ENCODE results near the gene PEX14. TPM values are rescaled to one million over a fixed set of nuclear protein-coding genes. Genes with fewer than 3 reads are reported as not detected.

Gene PEX14
- total and polyA plus RNA-seq, 10 of the 15 experiments (the other 5 are each of a cell fraction or from before 2014, with no cell fraction given): 1.4 to 23.2 (median 12.0) TPM

DNA sequence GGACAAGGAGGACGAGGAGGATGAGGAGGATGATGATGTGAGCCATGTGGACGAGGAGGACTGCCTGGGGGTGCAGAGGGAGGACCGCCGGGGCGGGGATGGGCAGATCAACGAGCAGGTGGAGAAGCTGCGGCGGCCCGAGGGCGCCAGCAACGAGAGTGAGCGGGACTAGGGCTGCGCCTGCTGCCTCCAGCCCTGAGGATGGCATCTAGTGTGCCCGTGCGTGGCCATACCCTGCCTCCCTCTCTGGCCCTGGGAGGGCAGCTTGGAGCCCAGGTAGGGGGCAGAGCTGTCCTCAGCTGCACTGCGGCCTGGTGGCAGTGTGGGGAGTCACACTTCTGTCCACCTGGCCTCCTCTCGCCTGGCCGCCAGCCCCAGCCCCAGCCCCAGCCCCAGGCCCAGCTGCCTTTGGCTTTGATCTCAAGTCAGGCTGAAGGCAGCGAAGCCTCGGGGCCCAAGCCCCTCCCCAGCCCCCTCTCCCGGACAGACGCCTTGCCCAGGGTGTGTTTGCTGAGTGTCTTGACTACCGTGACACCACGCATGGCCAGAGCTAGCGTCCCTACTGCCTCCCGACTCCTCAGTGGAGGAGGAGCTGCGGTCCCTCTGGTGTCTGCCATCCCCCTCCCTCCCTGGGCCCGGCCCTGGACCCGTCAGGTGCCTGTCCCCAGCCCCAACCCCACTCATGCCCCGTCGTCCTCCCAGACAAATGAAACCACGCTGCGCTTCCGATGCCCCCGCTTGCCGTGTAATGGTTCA lies 155.2 kb downstream of the PEX14 start:
- ChIA-PET POLR2A (no interaction called here), CTCF (no interaction called here)

DNA sequence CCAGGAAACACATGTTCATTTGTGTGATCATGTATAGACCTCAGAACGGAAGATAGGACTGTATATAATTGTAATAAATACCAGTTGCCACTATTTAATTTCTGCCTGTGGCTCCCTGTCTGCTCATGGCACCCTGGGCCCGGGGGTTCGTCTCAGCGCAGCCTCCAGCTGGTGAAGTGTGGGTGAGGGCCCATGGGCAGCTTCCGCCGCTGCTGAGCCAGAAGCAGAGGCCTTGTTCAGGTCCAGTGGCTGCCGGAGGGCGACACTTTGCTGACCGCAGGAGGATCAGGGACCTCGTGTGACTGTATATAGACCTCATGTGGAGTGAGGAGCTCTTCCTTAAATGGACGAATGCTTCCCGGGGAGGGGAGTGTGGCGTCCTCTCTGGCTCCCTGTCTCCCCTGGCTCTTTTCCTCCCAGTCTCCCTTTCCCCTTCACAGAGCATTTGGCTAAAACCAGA lies 155.9 kb downstream of the PEX14 start:
- CTCF ChIA-PET: no interaction called here
- 97% methylated on average over 13 of the region's 13 CpGs for WGBS (ENCODE audit: insufficient coverage, insufficient replicate concordance, low lambda C conversion rate, missing lambda C conversion rate)
- ATAC-seq (no peak), FAIRE-seq (no peak), DNase-seq (ENCODE audit: low read depth, low spot score) (no peak)
- Histone ChIP-seq H4K20me1 (ENCODE audit: control insufficient read depth, insufficient read depth) (no peaks in the 10 kb centered on the region), H3K36me3 (ENCODE audit: control insufficient read depth in 2 of 2, insufficient read depth in 2 of 2, low read length in 1 of 2) (peaks cover 2 to 3% of the 10 kb centered on the region in 2 experiments; a peak in 2 of 4 replicates), H3K27me3 (replicated peaks in 1 of 2; ENCODE audit: control insufficient read depth in 2 of 2, insufficient read depth in 2 of 2, low read length in 1 of 2) (no peaks in the 10 kb centered on the region), H3K9me3 (replicated peaks; ENCODE audit: control insufficient read depth, insufficient read depth, low read length) (no peaks in the 10 kb centered on the region), H3K4me2 (ENCODE audit: control insufficient read depth, insufficient read depth) (no peak overlapping the region), H2AFZ (ENCODE audit: control insufficient read depth, low read depth, low read length) (no peak overlapping the region), H3K4me3 (no peak overlapping the region), H3K4me1 (ENCODE audit: control insufficient read depth, insufficient read depth, low read length) (no peaks in the 10 kb centered on the region), H3K79me2 (ENCODE audit: control insufficient read depth, insufficient read depth, low read length) (no peaks in the 10 kb centered on the region), H3K27ac (ENCODE audit: control insufficient read depth, insufficient read depth) (no peak overlapping the region), H3K9ac (ENCODE audit: control insufficient read depth, insufficient read depth, low read length) (no peak overlapping the region)
- POLR2A ChIA-PET: no interaction called here
- in situ Hi-C loops (cut with MboI): no loop called here
- RAD21 ChIA-PET (ENCODE audit: unreplicated experiment): no interaction called here
- SMC1A ChIA-PET (ENCODE audit: uncharacterized antibody, unreplicated experiment): interaction anchor here (1.1 kb wide), 1 partner anchor 120 kb away, joined by 3 read pairs; no protein-coding TSS in a partner anchor
- intact Hi-C loops (cut with micrococcal nuclease; ENCODE audit: unreplicated experiment): no loop called here
- no TSS peak for BruUV-seq (replicated peaks)
- no peak for TF ChIP-seq CHD4 (IDR thresholded peaks at IDR 0.05)
- TF ChIP-seq TCF12 (IDR thresholded peaks at IDR 0.05; ENCODE audit: low read depth, low read length): no peak
- TF ChIP-seq POLR2A (IDR thresholded peaks at IDR 0.05; ENCODE audit: low read depth, low read length): no peak
- TF ChIP-seq FOXK2 (IDR thresholded peaks at IDR 0.05): no peak
- TF ChIP-seq, protein P1, sequence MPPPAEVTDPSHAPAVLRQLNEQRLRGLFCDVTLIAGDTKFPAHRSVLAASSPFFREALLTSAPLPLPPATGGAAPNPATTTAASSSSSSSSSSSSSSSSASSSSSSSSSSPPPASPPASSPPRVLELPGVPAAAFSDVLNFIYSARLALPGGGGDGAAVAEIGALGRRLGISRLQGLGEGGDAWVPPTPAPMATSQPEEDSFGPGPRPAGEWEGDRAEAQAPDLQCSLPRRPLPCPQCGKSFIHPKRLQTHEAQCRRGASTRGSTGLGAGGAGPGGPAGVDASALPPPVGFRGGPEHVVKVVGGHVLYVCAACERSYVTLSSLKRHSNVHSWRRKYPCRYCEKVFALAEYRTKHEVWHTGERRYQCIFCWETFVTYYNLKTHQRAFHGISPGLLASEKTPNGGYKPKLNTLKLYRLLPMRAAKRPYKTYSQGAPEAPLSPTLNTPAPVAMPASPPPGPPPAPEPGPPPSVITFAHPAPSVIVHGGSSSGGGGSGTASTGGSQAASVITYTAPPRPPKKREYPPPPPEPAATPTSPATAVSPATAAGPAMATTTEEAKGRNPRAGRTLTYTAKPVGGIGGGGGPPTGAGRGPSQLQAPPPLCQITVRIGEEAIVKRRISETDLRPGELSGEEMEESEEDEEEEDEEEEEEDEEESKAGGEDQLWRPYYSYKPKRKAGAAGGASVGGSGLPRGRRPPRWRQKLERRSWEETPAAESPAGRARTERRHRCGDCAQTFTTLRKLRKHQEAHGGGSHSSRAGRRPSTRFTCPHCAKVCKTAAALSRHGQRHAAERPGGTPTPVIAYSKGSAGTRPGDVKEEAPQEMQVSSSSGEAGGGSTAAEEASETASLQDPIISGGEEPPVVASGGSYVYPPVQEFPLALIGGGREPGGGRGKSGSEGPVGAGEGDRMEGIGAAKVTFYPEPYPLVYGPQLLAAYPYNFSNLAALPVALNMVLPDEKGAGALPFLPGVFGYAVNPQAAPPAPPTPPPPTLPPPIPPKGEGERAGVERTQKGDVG (CRISPR knock-in tag; IDR thresholded peaks at IDR 0.05): no peak
- TF ChIP-seq MTA3 (IDR thresholded peaks at IDR 0.05; ENCODE audit: borderline replicate concordance, low read length): no peak
- TF ChIP-seq ZNF687 (IDR thresholded peaks at IDR 0.05): no peak

More for the DNA sequence above, 155.2 kb downstream of the PEX14 start:
- no peak overlapping the region for H2AFZ ChIP-seq (ENCODE audit: control insufficient read depth, low read depth, low read length)
- H3K4me2 ChIP-seq (ENCODE audit: control insufficient read depth, insufficient read depth): no peak overlapping the region
- no peaks in the 10 kb centered on the region for H3K27me3 ChIP-seq (replicated peaks in 1 of 2; ENCODE audit: control insufficient read depth in 2 of 2, insufficient read depth in 2 of 2, low read length in 1 of 2)
- no peak for TF ChIP-seq TARDBP (IDR thresholded peaks at IDR 0.05; ENCODE audit: borderline replicate concordance)
- no peak for TF ChIP-seq RAD21 (IDR thresholded peaks at IDR 0.05; ENCODE audit: insufficient read depth, low read depth, low read length)
- no peak for TF ChIP-seq IKZF2 (IDR thresholded peaks at IDR 0.05)
- TF ChIP-seq ZBED1 (IDR thresholded peaks at IDR 0.05; ENCODE audit: borderline replicate concordance): no peak
- no peak for TF ChIP-seq CEBPB (IDR thresholded peaks at IDR 0.05; ENCODE audit: borderline replicate concordance in 1 of 2, low read depth in 2 of 2, low read length in 2 of 2)
- TF ChIP-seq GATAD2B (conservative IDR thresholded peaks at IDR 0.05; ENCODE audit: low read depth): no peak
- TF ChIP-seq BHLHE40 (IDR thresholded peaks at IDR 0.05; ENCODE audit: borderline replicate concordance in 1 of 2, low read depth in 2 of 2, low read length in 1 of 2): no peak
- H3K4me3 ChIP-seq: no peak overlapping the region
- no peaks in the 10 kb centered on the region for H3K9me3 ChIP-seq (replicated peaks; ENCODE audit: control insufficient read depth, insufficient read depth, low read length)
- intact Hi-C loops (cut with micrococcal nuclease; ENCODE audit: unreplicated experiment) (no loop called here), in situ Hi-C loops (cut with MboI) (no loop called here)
- H3K36me3 ChIP-seq (ENCODE audit: control insufficient read depth in 2 of 2, insufficient read depth in 2 of 2, low read length in 1 of 2): peaks cover 2 to 5% of the 10 kb centered on the region in 2 experiments; a peak in 2 of 4 replicates
- no TSS peak for BruUV-seq (replicated peaks)
- no peak overlapping the region for H3K9ac ChIP-seq (ENCODE audit: control insufficient read depth, insufficient read depth, low read length)
- ATAC-seq (no peak), DNase-seq (ENCODE audit: low read depth, low spot score) (no peak), FAIRE-seq (no peak)
- ChIA-PET RAD21 (ENCODE audit: unreplicated experiment) (no interaction called here), SMC1A (ENCODE audit: uncharacterized antibody, unreplicated experiment) (interaction anchor here (1.1 kb wide), 1 partner anchor 119 kb away, joined by 3 read pairs; no protein-coding TSS in a partner anchor)
- whole genome bisulfite sequencing (ENCODE audit: insufficient coverage, insufficient replicate concordance, low lambda C conversion rate, missing lambda C conversion rate): 87% methylated on average over 31 of the region's 36 CpGs
- H3K4me1 ChIP-seq (ENCODE audit: control insufficient read depth, insufficient read depth, low read length): no peaks in the 10 kb centered on the region
- H3K79me2 ChIP-seq (ENCODE audit: control insufficient read depth, insufficient read depth, low read length): no peaks in the 10 kb centered on the region
- no peaks in the 10 kb centered on the region for H4K20me1 ChIP-seq (ENCODE audit: control insufficient read depth, insufficient read depth)
- H3K27ac ChIP-seq (ENCODE audit: control insufficient read depth, insufficient read depth): no peak overlapping the region
